C4-2B (cell line): ENCODE results near the gene ABLIM3.

Experiments
- ZFX ChIP-seq: fragments of 450-650 bp; IDR thresholded peaks from 2 replicates; pipeline ENCODE4 v1.6.1; 2017
- TF ChIP-seq, protein P1 (sequence below): fragments of 450-650 bp; conservative IDR thresholded peaks from 2 replicates; pipeline ENCODE4 v1.5.1; 2017; ENCODE audit warnings: mild to moderate bottlenecking

DNA sequence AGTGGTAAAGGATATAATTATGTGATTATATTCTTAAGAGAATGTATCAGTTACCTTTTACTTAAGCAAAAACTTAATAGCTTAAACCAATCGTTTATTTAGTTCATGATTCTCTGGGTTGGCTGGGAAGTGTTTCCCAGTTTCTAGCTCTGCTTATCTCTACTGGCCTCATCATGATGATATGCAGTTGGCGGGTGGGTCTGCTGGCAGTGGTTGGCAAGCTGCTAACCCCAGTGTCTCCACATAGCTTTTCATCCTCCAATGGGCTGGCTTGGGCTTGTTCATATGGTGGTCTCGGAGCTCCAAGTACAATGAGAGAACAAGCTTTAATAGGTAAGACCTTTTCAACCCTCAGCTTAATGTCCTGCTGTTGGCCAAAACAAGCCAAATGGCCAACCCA is 43.8 kb downstream of the ABLIM3 start:
- TF ChIP-seq, protein P1, sequence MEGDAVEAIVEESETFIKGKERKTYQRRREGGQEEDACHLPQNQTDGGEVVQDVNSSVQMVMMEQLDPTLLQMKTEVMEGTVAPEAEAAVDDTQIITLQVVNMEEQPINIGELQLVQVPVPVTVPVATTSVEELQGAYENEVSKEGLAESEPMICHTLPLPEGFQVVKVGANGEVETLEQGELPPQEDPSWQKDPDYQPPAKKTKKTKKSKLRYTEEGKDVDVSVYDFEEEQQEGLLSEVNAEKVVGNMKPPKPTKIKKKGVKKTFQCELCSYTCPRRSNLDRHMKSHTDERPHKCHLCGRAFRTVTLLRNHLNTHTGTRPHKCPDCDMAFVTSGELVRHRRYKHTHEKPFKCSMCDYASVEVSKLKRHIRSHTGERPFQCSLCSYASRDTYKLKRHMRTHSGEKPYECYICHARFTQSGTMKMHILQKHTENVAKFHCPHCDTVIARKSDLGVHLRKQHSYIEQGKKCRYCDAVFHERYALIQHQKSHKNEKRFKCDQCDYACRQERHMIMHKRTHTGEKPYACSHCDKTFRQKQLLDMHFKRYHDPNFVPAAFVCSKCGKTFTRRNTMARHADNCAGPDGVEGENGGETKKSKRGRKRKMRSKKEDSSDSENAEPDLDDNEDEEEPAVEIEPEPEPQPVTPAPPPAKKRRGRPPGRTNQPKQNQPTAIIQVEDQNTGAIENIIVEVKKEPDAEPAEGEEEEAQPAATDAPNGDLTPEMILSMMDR, result no peak
- TF ChIP-seq ZFX, result no peak
